AG04449 (cell line): ENCODE measurements around the gene SHKBP1.

Experiments
- CTCF ChIA-PET: fragments of 350-600 bp; formaldehyde crosslinking; extraction: SDS; loops from one replicate; lab custom pipeline; 2021; ENCODE audit warnings: antibody characterized with exemption; lab: Yijun Ruan, JAX
- POLR2A ChIA-PET: fragments of 400-600, 350-600 bp; formaldehyde crosslinking; extraction: SDS; loops from one replicate; lab custom pipeline; 2020; ENCODE audit warnings: antibody characterized with exemption, inconsistent platforms; lab: Yijun Ruan, JAX
- DNase-seq: peaks from one replicate; pipeline ENCODE4 v3.0.0-alpha.2; 2010; ENCODE audit warnings: low read depth, low spot score
- H3K4me3 ChIP-seq: 2 replicates; pipeline ENCODE4 v1.5.1; 2011; ENCODE audit warnings: low read depth, mild to moderate bottlenecking, control low read depth, low read length
- CTCF ChIP-seq: IDR thresholded peaks from one replicate; pipeline ENCODE4 v1.5.1; 2011; ENCODE audit warnings: mild to moderate bottlenecking, moderate library complexity, low read length, control low read depth, inconsistent platforms; ENCODE audit not compliant: insufficient read depth; ENCODE audit errors: missing control alignments

SHKBP1 gene

DNA sequence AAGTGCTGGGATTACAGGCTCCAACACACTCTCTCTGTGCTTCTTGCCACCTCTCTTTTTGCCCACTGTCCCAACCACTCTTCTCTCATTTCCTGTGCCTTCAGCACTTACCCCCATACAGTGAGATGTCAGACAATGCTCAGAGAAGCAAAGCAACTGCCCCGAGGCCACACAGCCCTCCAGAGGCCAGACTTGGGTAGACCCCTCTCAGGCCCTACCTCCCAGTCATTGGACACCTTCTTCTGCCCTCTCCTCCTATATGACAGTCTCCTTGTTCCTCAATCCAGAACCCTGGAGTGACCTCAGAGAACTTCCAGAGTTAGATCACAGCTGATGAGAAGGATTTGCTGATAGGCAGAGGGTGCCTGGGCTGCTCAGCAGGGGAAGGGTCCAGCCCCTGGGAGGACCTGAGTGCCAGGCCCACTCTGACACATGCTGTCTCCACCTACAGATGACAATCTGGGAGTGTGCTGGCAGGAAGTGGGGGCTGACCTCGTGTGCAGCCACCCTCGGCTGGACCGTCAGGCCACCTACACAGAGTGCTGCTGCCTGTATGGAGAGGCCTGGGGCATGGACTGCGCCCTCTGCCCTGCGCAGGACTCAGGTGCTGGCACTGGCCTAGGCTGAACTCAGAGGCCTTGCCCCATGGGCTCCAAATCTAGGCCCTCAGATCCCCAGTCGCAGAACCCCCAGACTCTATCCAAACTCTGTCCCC is 48.9 kb downstream of the SHKBP1 start:
- POLR2A ChIA-PET = no interaction called here
- CTCF ChIA-PET = interaction anchor here (9.1 kb wide), 1 partner anchor 9 kb away, joined by 135 read pairs; no protein-coding TSS in a partner anchor

GRCh38 chr19:40626918-40627317 is 50.2 kb downstream of the SHKBP1 start:
- no peak for TF ChIP-seq CTCF

More for the DNA sequence above, 48.9 kb downstream of the SHKBP1 start:
- TF ChIP-seq CTCF = no peak
- no peak for DNase-seq
- H3K4me3 ChIP-seq = no peak overlapping the region

DNA sequence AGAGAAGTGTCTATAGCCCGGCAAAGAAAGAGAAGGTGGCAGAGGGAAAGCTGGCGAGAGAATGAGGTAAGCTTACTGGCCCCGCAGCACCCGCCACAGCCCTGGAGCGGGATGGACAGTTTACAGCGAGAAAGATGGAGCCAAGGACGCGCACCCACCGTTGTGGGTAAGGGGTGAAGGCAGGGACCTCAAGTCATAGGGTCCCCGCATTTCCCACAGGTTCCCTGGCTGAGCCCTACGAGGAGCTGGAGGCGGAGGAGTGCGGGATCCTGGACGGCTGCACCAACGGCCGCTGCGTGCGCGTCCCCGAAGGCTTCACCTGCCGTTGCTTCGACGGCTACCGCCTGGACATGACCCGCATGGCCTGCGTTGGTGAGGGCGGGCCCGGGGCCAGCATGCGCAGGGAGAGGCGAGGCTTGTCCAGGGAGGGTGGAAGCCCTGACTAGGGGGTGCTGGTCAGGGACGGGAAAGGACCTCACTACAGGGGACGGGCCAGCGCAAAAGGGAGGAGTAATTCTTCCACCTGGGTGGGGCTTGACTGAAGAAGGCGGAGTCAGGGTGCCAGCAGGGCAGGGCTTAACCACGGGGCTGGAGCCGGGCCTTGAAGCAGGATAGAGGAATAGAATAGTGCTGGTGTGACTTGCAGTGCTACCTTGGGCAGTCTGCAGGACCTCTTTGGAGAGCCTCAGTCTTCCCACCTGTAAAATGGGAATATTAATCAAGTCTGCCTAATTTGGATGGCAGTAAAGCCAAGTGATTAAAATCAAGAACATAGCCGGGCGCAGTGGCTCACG is 51.0 kb downstream of the SHKBP1 start:
- no peak for TF ChIP-seq CTCF
- no peak overlapping the region for H3K4me3 ChIP-seq
- DNase-seq = no peak
- CTCF ChIA-PET = interaction anchor here (1.1 kb wide), 1 partner anchor 24 kb away, joined by 3 read pairs; no protein-coding TSS in a partner anchor
- POLR2A ChIA-PET = interaction anchor here (1.0 kb wide), 1 partner anchor 13 kb away, joined by 3 read pairs; no protein-coding TSS in a partner anchor

More at GRCh38 chr19:40626918-40627317, 50.2 kb downstream of the SHKBP1 start:
- ChIA-PET POLR2A (interaction anchor here (1.0 kb wide), 1 partner anchor 12 kb away, joined by 3 read pairs; no protein-coding TSS in a partner anchor), CTCF (interaction anchor here (1.1 kb wide), 1 partner anchor 23 kb away, joined by 3 read pairs; no protein-coding TSS in a partner anchor)
- DNase-seq = no peak
- no peak overlapping the region for H3K4me3 ChIP-seq

DNA sequence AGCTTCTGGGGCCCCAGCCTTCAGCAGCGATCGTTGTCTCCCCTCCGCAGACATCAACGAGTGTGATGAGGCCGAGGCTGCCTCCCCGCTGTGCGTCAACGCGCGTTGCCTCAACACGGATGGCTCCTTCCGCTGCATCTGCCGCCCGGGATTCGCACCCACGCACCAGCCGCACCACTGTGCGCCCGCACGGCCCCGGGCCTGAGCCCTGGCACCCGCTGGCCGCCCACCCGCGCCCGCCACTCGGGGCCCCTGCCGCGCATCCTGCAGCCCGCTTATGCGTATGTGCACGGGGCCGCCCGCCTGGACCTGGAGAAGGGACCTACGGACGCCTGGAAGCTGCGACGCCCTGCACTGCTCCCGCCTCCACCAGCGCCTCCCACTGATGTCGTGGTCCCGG is 52.7 kb downstream of the SHKBP1 start:
- ChIA-PET CTCF (no interaction called here), POLR2A (no interaction called here)
- TF ChIP-seq CTCF = no peak

DNA sequence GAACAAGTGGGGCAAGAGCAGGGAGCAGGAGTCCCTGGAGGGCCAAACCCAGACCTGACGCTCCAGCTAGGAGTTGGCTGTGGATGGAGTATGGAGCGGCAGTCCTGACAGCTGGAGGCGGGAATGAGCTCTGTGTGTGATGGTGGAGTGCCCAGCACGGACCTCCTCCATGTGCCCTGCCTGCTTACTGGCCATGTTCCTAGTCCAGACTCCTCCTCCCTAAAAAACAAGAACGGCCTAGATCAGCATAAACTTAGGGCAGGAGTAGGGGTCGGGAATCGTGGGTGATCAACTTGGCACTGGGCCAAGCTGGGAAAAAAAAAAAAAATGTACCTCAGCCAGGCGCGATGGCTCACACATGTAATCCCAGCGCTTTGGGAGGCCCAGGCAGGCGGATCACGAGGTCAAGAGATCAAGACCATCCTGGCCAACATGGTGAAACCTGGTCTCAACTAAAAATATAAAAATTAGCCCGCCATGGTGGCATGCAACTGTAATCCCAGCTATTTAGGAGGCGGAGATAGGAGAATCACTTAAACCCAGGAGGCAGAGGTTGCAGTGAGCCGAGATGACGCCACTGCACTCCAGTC is 54.0 kb downstream of the SHKBP1 start:
- ChIA-PET POLR2A (interaction anchor here (1.0 kb wide), 1 partner anchor 16 kb away, joined by 3 read pairs; no protein-coding TSS in a partner anchor), CTCF (interaction anchor here (0.9 to 7.9 kb wide), 10 partner anchors 9 to 325 kb away, joined by 3 to 139 read pairs (median 4); no protein-coding TSS in a partner anchor)

More for the DNA sequence above, 52.7 kb downstream of the SHKBP1 start:
- no peak overlapping the region for H3K4me3 ChIP-seq
- DNase-seq = no peak

More for the DNA sequence above, 54.0 kb downstream of the SHKBP1 start:
- no peak for TF ChIP-seq CTCF
- DNase-seq = no peak
- no peak overlapping the region for H3K4me3 ChIP-seq
